ENCODE data around the gene ARSG. TPM values are rescaled to one million over a fixed set of nuclear protein-coding genes. Genes with fewer than 3 reads are reported as not detected.
"Not testable (repeated sequence)": the region's sequence is repeated elsewhere in the genome, so short reads cannot be mapped to it uniquely, and the experiment has no call there.

ARSG gene
- total RNA-seq, 1 experiment from 2014 or later: 5.6 TPM

DNA sequence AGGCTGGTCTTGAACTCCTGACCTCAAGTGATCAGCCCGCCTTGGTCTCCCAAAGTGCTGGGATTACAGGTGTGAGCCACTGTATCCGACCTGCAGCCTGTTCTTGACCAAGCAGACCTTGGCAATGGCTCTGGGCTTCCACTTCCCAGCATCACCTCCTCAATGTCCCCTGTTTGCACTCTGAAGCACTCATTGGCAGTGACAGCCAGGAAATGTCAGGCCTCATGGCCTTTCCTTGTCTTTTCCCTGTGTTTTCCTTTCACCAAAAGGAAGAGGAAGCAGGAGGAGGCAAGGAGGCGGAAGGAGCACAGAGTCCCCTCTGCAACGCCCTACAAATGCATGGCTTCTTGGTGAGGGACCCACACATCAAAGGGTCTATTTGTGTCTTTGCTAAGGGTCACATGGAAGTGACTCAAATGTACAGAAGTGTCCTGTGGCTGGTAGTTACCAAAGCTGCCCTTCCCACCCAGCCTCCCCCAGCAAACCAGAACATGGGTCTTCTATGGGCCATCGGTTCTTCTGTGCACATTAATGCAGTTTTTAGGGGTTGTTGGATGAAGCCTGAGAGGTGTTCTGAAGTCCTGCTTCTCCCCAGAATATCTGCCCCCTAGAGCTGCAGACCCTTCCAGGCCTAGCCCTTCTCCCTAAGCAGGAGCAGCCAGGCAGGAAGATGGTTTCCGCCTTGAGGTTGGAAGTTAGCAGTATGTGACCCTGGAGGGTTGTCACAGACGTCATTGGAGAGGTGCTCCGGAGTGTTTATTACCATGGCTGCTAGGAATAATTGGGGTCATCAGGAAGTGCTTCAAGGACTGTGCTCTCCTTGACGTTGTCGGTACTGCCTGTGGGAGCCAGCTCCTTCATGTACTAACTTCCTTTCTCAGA, 105.2 kb downstream of the ARSG start:
- DNase-seq (ENCODE audit: low spot score): no peak

DNA sequence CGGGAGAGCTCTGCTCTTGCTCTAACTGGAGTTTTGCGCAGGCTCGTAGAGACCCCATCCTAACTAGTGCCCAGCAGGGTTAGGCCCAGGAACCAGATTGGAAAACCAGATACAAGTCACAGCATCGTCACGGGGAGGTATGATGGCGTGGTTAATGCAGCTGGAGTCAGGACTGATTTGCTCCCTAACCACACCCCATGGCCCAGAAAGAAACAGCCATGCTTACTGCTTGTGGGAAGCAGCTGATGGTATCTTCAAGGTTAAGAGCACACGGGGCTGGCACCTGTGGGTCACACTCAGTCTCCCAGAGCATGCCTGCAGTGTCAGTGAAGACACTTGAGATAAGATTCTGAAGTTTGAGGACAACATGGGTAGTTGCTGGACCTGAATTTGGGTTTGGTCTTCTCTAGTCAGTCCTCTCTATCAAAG, 105.8 kb downstream of the ARSG start:
- DNase-seq (ENCODE audit: low spot score): no peak

DNA sequence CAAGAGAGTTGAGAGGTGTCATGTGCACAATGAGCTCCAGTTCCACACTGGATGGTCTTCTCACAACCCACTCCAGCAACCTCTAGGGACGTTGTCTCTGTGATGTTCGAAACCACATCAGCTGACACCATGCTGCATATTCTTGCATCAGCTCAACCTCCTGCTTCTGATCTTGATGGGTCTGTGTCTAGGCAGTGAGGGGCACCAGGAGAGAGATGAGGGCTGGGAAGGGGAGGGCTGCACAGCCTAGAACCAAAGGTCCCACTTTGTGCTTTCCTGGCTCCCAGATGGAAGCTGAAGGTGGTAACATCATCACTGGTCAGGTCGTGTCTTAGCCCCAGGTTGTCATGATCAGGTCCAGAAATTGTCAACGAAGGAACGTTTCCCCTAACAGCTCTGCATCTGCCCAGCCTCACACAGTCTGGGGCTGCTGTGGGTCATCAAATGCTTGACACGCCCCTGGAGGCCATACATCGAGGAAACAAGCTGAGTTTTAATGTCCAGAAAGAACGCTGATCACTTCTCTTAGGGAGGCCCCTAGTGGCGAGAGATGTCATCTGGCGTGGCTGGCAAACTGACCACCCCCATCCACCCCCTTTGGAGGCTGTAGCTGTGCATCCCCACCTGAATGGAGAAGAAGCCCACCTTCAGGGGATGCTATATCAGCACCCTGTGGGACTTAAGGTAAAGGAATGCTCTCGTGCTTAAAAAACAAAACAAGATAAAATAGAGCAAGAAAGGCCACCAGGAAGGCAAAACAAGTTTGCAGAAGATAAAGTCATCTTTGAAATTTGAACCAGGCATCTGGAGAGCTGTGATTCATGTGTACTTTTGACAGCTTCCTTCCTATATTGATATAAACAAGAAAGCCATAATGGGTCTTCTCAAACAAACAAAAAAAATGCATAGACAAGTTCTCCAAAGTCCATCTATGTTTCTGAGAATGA, 107.7 kb downstream of the ARSG start:
- peak; percentile 81 for DNase-seq (ENCODE audit: low spot score)

DNA sequence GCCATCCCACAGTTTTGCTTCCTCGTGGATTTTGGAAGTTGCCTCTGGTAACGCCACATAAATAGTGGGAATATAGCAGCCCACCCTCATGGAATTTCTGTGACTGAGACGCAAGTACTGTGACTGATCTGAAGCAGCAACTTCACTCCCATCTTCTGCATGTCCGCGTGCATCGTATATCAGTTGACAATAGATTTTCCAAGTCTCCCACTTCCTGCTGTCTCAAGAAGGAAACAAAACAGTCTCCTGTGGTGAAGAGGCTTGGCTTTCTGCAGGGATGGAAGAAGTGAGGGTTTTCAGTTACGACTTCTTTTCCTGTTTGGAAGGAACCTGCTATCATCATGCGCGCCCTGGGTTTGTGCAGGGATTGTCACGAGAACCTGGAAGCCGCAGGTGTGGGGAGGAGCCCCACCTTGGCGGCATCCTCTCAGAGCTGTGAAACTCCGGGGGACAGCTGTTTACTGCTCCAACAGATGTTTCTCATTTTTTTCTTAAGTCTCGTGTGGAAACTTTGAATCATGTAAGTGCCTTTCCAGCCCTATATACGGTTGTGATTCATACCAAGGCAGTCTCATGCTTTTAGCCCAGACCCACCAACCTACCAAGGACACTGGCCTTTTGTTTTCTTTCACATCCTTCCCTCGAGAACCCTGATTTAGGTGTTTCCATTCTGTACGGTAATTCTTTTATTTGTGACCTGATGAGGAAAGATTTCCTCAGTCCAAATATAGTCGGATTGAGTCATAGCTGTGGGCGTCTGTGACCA, 108.5 kb downstream of the ARSG start:
- DNase-seq (ENCODE audit: low spot score): peak; percentile 37

DNA sequence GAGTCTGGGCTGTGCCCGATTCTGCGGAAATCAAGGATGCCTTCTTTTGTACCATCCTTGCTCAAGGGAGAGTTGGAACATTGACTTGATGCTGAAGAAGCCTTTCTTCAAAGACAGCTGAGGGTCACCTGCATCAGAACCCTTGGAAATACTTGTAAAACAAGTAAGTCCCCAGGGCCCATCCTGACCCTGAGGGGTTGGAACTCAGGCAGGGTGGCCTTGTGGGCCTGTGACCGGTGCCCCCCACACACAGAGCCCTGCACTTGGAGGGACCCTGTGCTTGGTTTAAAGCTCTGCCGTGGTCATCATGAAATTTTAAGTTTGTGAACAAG, 109.1 kb downstream of the ARSG start:
- no peak for DNase-seq (ENCODE audit: low spot score)

DNA sequence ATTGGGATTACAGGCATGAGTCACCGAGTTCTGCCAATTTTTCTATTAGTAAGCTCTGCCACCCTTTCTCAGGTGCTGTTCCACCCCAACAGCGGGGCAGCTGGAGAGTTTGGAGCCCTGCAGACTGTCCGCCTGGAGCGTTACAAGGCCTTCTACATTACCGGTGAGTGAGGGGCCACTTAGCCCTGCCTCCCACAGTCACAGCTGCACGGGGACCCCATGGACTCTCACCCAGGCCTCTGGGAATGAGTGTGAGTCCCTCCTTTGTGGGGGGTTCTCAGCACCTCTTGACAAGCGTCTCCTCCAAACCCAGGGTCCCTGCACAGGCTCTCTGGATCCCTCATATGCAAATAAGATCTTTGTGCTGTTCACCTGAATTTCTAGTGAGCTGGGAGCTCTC, 110.0 kb downstream of the ARSG start:
- DNase-seq (ENCODE audit: low spot score): no peak

DNA sequence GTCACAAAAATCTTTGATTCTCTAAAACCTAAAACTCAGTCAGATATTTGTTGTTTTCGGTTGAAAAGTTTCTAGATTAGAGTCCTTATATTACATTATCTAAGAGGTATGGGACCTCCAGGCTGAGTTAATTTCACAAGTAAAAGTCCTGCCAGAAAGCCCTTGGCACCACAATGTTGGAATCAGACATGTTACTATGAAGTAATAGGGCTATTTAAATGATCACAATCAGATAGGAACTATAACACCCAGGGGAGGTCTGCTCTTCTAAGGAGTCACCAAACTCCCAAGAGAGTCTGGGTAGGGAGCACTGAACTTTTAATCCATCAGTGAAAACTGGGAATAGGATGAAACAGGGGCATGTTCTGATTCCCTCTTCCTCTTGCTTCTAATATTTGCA, 111.8 kb downstream of the ARSG start:
- no peak for DNase-seq (ENCODE audit: low spot score)

DNA sequence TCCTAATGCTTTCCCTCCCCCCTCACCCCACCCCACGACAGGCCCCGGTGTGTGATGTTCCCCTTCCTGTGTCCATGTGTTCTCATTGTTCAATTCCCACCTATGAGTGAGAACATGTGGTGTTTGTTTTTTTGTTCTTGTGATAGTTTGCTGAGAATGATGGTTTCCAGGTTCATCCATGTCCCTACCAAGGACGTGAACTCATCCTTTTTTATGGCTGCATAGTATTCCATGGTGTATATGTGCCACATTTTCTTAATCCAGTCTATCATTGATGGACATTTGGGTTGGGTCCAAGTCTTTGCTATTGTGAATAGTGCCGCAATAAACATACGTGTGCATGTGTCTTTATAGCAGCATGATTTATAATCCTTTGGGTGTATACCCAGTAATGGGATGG, 112.5 kb downstream of the ARSG start:
- DNase-seq (ENCODE audit: low spot score): not testable (repeated sequence)

DNA sequence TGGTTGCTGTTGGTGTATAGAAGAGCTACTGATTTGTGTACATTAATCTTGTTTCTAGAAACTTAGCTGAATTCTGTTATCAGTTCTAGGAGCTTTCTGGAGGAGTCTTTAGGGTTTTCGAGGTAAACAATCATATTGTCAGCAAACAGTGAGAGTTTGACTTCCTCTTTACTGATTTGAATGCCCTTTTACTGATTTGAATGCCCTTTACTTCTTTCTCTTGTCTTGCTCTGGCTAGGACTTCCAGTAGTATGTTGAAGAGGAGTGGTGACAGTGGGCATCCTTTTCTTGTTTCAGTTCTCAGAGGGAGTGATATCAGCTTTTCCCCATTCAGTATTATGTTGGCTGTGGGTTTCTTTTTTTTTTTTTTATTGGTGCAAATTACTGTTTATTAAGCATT, 116.4 kb downstream of the ARSG start:
- not testable (repeated sequence) for DNase-seq (ENCODE audit: low spot score)

DNA sequence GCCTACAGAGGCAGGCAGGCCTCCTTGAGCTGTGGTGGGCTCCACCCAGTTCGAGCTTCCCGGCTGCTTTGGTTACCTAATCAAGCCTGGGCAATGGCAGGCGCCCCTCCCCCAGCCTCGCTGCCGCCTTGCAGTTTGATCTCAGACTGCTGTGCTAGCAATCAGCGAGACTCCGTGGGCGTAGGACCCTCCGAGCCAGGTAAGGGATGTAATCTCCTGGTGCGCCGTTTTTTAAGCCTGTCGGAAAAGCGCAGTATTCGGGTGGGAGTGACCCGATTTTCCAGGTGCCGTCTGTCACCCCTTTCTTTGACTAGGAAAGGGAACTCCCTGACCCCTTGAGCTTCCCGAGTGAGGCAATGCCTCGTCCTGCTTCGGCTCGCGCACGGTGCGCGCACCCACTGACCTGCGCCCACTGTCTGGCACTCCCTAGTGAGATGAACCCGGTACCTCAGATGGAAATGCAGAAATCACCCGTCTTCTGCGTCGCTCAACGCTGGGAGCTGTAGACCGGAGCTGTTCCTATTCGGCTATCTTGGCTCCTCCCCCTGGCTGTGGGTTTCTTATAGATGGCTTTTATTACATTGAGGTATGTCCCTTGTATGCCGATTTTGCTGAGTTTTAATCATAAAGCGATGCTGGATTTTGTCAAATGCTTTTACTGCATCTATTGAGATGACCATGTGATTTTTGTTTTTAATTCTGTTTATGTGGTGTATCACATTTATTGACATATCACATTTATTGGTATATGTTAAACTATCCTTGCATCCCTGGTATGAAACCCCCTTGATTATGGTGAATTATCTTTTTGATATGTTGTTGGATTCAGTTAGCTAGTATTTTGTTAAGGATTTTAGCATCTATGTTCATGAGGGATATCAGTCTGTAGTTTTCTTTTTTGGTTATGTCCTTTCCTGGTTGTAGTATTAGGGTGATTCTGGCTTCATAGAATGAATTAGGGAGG, 122.6 kb downstream of the ARSG start:
- DNase-seq (ENCODE audit: low spot score): not testable (repeated sequence)

DNA sequence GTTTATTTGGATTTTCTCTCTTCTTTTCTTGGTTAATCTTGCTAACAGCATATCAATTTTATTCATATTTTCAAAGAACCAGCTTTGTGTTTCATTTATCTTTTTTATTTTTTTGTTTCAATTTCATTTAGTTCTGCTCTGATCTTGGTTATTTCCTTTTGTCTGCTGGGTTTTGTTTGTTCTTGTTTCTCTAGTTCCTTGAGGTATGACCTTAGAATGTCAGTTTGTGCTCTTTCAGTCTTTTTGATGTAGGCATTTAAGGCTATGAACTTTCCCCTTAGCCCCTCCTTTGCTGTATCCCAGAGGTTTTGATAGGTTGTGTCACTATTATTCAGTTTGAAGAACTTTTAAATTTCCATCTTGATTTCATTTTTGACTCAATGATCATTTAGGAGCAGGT, 123.6 kb downstream of the ARSG start:
- DNase-seq (ENCODE audit: low spot score): not testable (repeated sequence)

DNA sequence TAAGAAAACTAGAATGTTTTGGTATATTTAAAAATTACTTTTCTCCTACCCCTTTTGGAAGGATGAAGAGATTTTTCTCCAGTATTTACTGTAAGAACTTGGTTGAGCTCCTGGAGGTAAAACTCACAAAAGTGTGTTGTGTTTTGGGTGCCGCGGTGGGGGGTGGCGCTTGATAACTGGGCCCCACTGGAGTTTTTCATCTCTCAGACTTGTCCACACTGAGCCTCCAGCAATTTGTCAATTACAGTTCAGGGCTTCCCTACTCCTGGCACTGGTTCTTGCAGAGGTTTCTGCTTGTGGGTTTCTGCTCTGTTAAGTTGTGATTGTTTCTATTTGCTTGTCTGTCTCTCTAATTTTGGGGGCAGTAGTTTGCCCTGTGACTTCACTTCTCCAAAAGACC, 126.0 kb downstream of the ARSG start:
- no peak for DNase-seq (ENCODE audit: low spot score)

DNA sequence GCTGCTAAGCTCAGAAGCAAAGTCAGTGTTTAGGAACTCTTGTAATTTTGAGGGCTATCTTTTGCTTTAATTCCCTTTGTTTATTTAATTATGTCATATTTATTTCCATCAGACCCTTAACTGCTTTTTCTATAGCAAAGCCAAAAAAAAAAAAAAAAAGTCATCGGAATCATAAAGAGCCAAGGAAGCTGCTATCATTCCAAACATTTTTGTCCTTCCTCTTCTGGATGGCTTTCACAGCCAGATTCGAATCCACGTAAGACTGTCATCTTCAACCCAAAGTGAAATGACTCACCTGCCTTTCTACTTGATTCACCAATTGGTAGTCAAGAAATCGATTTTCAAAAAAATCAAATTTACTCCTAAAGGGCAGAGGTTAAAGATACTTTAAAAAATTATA, 127.6 kb downstream of the ARSG start:
- no peak for DNase-seq (ENCODE audit: low spot score)

DNA sequence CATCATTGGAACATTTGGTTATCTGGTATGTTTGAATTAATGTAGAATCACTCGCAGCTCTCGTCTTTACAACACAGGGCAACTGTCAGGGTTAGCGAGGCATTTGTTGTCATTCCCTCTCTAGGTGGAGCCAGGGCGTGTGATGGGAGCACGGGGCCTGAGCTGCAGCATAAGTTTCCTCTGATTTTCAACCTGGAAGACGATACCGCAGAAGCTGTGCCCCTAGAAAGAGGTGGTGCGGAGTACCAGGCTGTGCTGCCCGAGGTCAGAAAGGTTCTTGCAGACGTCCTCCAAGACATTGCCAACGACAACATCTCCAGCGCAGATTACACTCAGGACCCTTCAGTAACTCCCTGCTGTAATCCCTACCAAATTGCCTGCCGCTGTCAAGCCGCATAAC, 128.8 kb downstream of the ARSG start:
- DNase-seq (ENCODE audit: low spot score): no peak

DNA sequence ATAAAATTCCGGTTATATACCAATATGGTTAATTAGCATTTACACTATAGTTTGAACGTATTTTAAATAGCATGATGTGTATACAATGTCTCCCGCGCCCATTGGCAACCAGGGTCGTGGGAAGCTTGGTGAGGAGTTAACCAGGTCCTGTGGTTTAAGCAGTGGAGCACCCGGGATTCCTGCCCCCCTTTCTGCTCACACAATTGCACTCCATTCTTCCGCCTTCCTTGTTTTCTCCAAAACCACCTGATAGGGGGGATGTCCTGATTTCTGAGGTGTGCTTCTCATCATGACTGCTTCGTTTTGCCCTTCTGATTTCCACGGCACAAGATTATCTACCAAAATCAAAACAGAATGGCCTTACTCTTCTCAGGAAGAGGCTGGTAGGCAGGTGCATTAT, 130.2 kb downstream of the ARSG start:
- no peak for DNase-seq (ENCODE audit: low spot score)

DNA sequence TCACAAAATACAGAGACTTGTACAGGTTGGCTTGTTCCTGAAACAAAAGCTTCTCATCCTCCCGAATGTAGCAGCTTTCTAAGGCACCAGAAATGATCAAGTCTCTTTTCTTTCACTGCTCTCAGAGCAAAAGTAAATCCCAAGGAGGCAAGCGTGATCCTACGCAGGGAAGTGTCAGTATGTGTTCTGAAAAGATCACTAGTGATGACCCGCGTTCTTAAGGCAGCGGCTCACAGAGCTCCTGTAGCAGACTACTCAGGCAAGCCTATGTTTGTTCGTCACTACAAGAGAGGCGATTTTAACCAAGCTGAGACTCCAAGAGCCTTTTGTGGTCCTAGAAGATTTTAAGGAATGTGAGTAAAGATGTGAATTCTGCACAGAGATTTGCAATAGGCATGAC, 131.5 kb downstream of the ARSG start:
- no peak for DNase-seq (ENCODE audit: low spot score)

DNA sequence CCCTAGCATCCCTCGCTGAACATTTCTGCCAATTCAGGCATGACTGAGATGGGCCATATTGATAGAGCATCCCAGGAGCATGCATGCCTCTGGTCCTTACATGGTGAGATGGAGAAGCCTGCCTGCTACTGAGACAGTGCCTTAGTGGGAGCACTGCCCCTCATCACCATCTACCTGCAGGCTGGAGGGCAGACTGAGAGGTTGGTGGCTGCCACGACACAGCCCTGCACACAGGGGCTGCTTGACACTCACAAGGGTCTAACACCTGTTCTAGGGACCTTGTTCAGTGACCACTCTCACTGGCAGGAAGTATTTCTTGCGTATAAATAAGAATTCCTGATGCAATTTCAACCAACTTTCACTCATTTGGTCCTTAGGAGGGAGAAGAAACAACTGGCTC, 132.0 kb downstream of the ARSG start:
- DNase-seq (ENCODE audit: low spot score): no peak

DNA sequence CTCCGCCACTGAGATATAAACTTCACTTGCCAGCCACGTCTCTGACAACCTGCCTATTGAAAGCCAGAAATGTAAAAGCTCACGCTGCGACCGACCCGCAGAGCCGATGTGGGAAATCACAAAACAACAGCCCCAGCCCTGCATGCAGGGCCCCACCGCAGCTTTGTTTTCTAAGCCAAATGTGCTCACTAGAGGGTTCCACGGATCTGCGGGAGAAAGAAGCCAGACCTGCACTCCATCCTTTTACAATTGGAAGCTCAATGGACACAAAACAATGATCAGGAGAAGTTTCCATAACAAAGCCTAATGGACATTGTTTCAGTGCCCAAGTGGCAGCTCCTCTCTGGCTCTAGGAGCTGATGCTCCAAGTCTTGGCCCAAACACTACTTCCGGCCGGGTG, 132.9 kb downstream of the ARSG start:
- no peak for DNase-seq (ENCODE audit: low spot score)

DNA sequence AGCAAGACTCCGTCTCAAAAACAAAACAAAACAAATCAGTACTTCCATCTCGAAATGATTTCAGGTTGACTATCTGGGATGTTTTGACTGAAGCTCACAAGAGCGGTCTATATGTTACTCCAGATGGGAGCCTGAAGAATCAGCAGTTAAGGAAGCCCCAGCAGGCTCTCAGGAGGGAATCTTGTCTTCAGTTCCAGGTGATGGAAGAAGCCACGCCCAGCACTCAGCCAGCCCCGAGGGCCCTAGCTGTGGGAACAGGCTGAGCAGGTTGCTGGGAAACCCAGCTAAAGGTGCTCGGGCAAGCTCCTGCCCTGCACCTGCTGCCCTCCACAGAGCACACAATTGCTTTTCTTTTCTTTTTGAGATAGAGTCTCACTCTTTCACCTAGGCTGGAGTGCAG, 133.6 kb downstream of the ARSG start:
- DNase-seq (ENCODE audit: low spot score): no peak

DNA sequence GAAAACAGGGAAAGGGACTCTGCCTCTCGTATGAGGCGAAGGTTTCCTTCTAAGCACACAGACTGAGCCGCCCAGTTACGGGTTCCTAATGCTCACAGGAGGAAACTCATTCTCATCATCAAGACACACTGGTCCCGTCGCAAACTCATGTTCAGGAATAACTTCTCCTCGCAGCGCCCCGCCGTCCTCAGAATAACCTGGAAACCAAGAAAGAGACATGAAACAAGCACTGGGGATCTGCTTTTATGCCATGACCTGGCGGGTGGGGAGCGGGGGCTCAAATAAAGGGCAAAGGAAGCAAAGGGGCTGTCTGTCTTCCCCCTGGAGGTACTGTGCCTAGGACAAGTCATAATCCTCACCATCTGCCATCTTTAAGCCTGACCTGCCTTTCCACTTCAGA, 134.7 kb downstream of the ARSG start:
- no peak for DNase-seq (ENCODE audit: low spot score)

DNA sequence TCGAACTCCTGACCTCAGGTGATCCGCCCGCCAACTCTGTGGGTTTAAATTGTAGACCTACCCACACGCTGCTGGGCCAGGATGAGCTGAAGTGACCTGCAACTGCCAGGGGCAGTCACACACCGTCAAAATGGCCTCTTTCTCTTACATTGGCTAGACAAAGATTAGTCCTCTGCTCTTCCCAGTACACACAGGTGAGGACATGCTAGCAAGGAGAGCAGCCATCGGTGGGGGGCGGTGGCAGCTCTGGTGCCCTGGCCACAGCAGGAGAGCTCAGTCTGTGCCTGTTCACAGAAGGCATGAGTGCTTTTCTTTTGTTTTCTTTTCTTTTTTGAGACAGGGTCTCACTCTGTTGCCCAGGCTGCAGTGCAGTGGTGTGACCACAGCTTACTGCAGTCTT, 136.3 kb downstream of the ARSG start:
- DNase-seq (ENCODE audit: low spot score): no peak
